AG10803 (cell line): ENCODE measurements around the gene ABCB1.
A peak's percentile ranks its signal among the peaks of the same experiment; 100 is the strongest.
"Not testable (repeated sequence)": the region's sequence is repeated elsewhere in the genome, so short reads cannot be mapped to it uniquely, and the experiment has no call there.

Source experiments
- DNase-seq: peaks from one replicate; pipeline ENCODE4 v3.0.0; 2010; ENCODE audit warnings: low read depth
- H3K4me3 ChIP-seq: 2 replicates; pipeline ENCODE4 v1.5.1; 2011; ENCODE audit warnings: mild to moderate bottlenecking, low read length, control low read depth
- CTCF ChIP-seq: conservative IDR thresholded peaks from 2 replicates; pipeline ENCODE4 v1.5.1; 2011; ENCODE audit warnings: mild to moderate bottlenecking, low read length, control low read depth, inconsistent platforms

Gene ABCB1

DNA sequence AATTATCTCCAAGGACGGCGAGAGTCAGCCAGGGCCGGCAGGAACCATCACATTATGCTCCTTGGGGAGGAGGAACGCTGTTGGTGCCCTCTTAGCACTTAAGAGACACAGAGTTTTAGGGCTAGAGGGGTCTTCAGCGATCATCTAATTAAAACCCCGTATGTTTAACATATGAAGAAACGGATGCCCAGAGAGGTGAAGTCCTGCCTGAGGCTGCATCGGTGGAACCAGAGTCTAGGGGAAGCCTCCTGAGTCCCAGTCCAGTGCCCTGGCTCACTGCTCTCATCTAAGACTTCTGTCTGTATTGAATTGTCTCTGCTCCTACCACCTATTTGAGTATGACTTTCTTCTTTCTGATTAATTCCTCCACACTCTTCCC, 124.5 kb downstream of the ABCB1 start:
- TF ChIP-seq CTCF, result no peak
- DNase-seq, result no peak
- peak overlapping the region; percentile 40 for H3K4me3 ChIP-seq

DNA sequence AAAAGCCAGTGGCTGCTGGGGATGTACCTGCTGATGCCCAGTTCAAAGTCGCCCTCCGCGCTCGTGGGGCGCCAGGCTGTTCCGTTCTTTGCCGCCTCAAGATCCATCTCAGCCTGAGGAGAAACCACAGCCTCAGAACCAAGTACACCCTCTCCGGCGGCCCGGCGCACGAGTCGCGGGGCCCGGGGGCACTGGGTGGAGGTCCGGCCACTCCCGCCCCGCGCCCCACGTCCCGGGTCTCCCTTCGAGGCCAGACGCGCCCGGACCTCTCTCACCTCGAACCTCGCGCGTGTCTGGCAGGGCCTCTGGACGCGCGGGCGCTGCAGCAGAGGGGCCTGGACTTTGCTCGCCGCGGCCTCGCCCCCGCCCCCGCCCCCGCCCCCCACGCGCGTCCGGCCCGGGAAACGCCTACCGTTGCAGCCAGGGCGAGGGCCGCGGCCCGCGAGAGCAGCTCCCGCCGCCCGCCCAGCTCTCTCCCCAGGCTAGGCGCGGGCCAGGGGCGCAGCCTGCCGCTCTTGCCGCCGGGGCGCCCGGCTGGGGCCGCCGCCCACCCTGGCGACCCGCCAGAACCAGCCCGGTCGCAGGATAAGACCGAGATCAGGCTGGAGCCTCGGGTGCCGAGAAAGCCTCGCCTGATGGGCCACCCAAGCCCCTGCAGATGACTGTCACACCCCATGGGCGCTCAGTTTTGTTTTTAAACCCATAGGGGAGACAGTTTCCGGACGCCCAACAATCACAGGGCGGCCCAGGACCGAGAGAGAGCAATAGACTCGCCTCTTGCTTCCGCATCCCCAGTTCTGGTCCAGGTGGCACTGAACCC, 125.1 kb downstream of the ABCB1 start, which contains the start of gene ABCB4:
Gene ABCB4, minus strand, starts transcription at position 322 of the 820 bp plus-strand sequence. Its CDS starts 215 bp downstream, at position 107.
- DNase-seq, result no peak
- TF ChIP-seq CTCF, result no peak
- H3K4me3 ChIP-seq, result peak within 1 kb of the TSS; percentile 55

DNA sequence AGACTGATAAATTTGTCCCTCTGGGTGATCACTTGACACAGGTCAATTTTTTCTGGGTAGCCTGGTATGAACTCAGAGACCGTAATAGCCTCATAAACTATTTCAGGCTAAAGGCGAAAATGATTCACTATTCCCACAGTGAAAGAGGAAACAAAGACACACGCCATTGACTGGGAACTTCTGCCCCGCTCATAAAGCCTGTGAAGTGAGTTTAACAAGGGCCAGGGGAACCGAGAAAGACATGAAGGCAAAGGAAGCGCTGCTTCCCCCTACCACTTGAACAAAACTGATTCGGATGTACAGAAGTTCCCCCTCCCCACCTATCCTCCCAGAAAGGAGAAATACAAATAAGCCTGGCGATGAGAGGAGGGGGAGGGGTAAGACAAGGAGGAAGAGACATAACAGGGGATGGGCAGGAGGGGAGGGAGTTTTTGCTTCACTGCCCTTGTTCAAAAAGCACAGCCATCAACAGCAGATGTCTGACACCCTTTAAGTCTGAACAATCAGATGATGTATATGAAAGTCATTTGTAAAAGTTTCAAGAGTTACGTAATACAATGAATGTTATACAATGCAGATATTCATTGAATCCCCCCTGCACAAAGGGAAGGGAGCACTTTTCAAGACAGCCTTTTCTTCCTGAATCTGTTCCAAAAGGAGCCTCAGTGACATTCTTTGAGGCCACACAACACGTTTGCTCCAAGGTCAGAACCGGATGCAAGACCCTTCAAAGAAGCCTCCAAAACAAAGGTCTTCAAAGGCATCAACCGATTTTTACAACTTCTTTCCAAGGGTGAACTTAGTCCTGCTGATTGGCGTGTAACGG, 125.9 kb downstream of the ABCB1 start:
- no peak for TF ChIP-seq CTCF
- peak; percentile 37 for DNase-seq
- peak overlapping the region; percentile 55 for H3K4me3 ChIP-seq

- TF ChIP-seq CTCF, result no peak
- peak; percentile 21 for DNase-seq
- H3K4me3 ChIP-seq, result no peak overlapping the region
These were observed 126.7 kb downstream of the ABCB1 start for GRCh38 chr7:87473986-87474385.

GRCh38 chr7:87473192-87473591, 127.5 kb downstream of the ABCB1 start:
- no peak for DNase-seq
- TF ChIP-seq CTCF, result no peak
- H3K4me3 ChIP-seq, result no peak overlapping the region

- no peak for TF ChIP-seq CTCF
- H3K4me3 ChIP-seq, result no peak overlapping the region
- DNase-seq, result no peak
These were observed 129.2 kb downstream of the ABCB1 start for GRCh38 chr7:87471473-87471872.

DNA sequence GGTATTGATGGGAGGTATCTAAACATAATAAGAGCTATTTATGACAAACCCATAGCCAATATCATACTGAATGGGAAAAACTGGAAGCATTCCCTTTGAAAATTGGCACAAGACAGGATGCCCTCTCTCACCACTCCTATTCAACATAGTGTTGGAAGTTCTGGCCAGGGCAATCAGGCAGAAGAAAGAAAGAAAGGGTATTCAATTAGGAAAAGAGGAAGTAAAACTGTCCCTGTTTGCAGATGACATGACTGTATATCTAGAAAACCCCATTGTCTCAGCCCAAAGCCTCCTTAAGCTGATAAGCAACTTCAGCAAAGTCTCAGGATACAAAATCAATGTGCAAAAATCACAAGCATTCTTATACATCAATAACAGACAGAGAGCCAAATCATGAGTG, 131.5 kb downstream of the ABCB1 start:
- DNase-seq, H3K4me3 ChIP-seq: not testable (repeated sequence)

- H3K4me3 ChIP-seq, DNase-seq: not testable (repeated sequence)
These were observed 135.2 kb downstream of the ABCB1 start for GRCh38 chr7:87465534-87465880.

DNA sequence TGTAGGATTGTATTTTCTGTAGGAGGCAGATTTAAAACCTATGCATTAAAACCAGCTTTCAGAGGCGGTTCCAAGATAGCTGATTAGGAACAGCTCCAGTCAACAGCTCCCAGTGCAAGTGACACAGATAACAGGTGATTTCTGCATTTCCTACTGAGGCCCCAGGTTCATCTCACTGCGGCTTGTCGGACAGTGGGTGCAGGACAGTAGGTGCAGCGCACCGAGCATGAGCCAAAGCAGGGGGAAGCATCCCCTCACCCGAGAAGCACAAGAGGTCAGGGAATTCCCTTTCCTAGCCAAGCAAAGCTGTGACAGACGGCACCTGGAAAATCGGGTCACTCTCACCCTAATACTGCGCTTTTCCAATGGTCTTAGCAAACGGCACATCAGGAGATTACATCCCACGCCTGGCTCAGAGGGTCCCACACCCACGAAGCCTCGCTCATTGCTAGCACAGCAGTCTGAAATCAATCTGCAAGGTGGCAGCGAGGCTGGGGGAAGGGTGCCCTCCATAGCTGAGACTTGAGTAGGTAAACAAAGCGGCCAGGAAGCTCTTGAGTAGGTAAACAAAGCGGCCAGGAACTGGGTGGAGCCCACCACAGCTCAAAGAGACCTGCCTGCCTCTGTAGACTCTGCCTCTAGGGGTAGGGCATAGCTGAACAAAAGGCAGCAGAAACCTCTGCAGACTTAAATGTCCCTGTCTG, 135.7 kb downstream of the ABCB1 start:
- not testable (repeated sequence) for H3K4me3 ChIP-seq, DNase-seq
